GM12892 (cell line): Measurements from ENCODE around the gene SLC25A24.

ENCODE experiments used
- POLR2A ChIP-seq: IDR thresholded peaks from 2 replicates; pipeline ENCODE4 v1.6.1; 2011; ENCODE audit warnings: low read depth, low read length, control low read depth
- POLR2AphosphoS5 ChIP-seq: IDR thresholded peaks from 2 replicates; pipeline ENCODE4 v1.6.1; 2011; ENCODE audit warnings: low read depth, low read length, control low read depth

- TF ChIP-seq POLR2AphosphoS5 (no peak), POLR2A (no peak)
Observed at GRCh38 chr1:108140177-108140576, 60.0 kb downstream of the SLC25A24 start.
